Stromal cell of bone marrow (primary cell): ENCODE data around the gene ZNF740.

Experiments used
- DNase-seq: peaks from one replicate; pipeline ENCODE4 v3.0.0-alpha.2; 2012; ENCODE audit warnings: low read depth

Gene ZNF740

GRCh38 chr12:53227341-53227740 is 46.8 kb downstream of the ZNF740 start:
- DNase-seq: no peak

- DNase-seq: no peak
Observed at GRCh38 chr12:53227836-53228235, 47.3 kb downstream of the ZNF740 start.

- no peak for DNase-seq
Observed at GRCh38 chr12:53229454-53229853, 48.9 kb downstream of the ZNF740 start.

- no peak for DNase-seq
Observed at GRCh38 chr12:53230108-53230845, 49.8 kb downstream of the ZNF740 start.

- no peak for DNase-seq
Observed at GRCh38 chr12:53231671-53231920, 51.1 kb downstream of the ZNF740 start.

GRCh38 chr12:53231921-53232645 is 51.6 kb downstream of the ZNF740 start, which contains the start of gene RARG:
RARG (minus strand) TSS chr12:53232209; CDS start chr12:53227545, 4,664 bp downstream.
- DNase-seq: no peak

GRCh38 chr12:53232646-53233461 is 52.3 kb downstream of the ZNF740 start:
- no peak for DNase-seq

GRCh38 chr12:53233671-53234121 is 53.2 kb downstream of the ZNF740 start:
- DNase-seq: no peak

GRCh38 chr12:53234271-53234914 is 53.9 kb downstream of the ZNF740 start:
- no peak for DNase-seq

- DNase-seq: no peak
Observed at GRCh38 chr12:53235164-53235563, 54.6 kb downstream of the ZNF740 start.

- DNase-seq: no peak
Observed at GRCh38 chr12:53235742-53236442, 55.4 kb downstream of the ZNF740 start.

- no peak for DNase-seq
Observed at GRCh38 chr12:53236443-53237111, 56.1 kb downstream of the ZNF740 start.

- DNase-seq: no peak
Observed at GRCh38 chr12:53239643-53240258, 59.2 kb downstream of the ZNF740 start.

GRCh38 chr12:53241623-53242412 is 61.3 kb downstream of the ZNF740 start:
- DNase-seq: no peak

GRCh38 chr12:53244337-53244736 is 63.8 kb downstream of the ZNF740 start:
- DNase-seq: no peak
